A673 (cell line): ENCODE results near the gene PHF1.

Experiments used
- CTCF ChIP-seq: fragments of 300-800, 200-600 bp; sonication (generic); conservative IDR thresholded peaks from 2 replicates; pipeline ENCODE4 v1.5.1; 2017; ENCODE audit warnings: low read depth, mild to moderate bottlenecking, antibody characterized with exemption, low read length, moderate library complexity, mixed read lengths
- EZH2 ChIP-seq: fragments of 200-600 bp; sonication (generic); IDR thresholded peaks from 2 replicates; pipeline ENCODE4 v1.6.1; 2017; ENCODE audit warnings: borderline replicate concordance, low read depth, mild to moderate bottlenecking, mixed read lengths, antibody characterized with exemption, low read length; ENCODE audit not compliant: poor library complexity, severe bottlenecking

- TF ChIP-seq CTCF (no peak), EZH2 (no peak)
Observed at GRCh38 chr6:33424855-33425667, 14.2 kb downstream of the PHF1 start.
